HEK293T (cell line): ENCODE measurements around the gene PRDM12.

Experiments used
- CTCF ChIA-PET: fragments of 350-600 bp; formaldehyde crosslinking; extraction: SDS; loops from one replicate; lab custom pipeline; 2021; ENCODE audit warnings: antibody characterized with exemption, inconsistent platforms; lab: Yijun Ruan, JAX
- POLR2A ChIA-PET: fragments of 350-600 bp; formaldehyde crosslinking; extraction: SDS; loops from one replicate; lab custom pipeline; 2020; ENCODE audit warnings: antibody characterized with exemption, inconsistent platforms; lab: Yijun Ruan, JAX
- DNase-seq: peaks from one replicate; pipeline ENCODE4 v3.0.0; 2012; ENCODE audit warnings: mixed read lengths; ENCODE audit errors: extremely low spot score
- ARNT ChIP-seq: fragments of 450-650 bp; IDR thresholded peaks from 2 replicates; pipeline ENCODE4 v1.6.1; 2017; ENCODE audit warnings: mild to moderate bottlenecking
- BHLHE40 ChIP-seq: fragments of 450-650 bp; IDR thresholded peaks from 2 replicates; pipeline ENCODE4 v1.6.1; 2016; ENCODE audit warnings: mild to moderate bottlenecking, moderate library complexity, borderline replicate concordance
- CTBP1 ChIP-seq: fragments of 450-650 bp; IDR thresholded peaks from 2 replicates; pipeline ENCODE4 v1.6.1; 2016; ENCODE audit warnings: borderline replicate concordance
- ELF4 ChIP-seq: fragments of 450-650 bp; IDR thresholded peaks from 2 replicates; pipeline ENCODE4 v1.6.1; 2017; ENCODE audit warnings: antibody characterized with exemption
- FOXA1 ChIP-seq: fragments of 450-650 bp; IDR thresholded peaks from 2 replicates; pipeline ENCODE4 v1.6.1; 2016; ENCODE audit warnings: mild to moderate bottlenecking
- FOXK2 ChIP-seq: fragments of 450-650 bp; IDR thresholded peaks from 2 replicates; pipeline ENCODE4 v1.6.1; 2016; ENCODE audit warnings: mild to moderate bottlenecking
- FOXM1 ChIP-seq: fragments of 450-650 bp; IDR thresholded peaks from 2 replicates; pipeline ENCODE4 v1.6.1; 2017; ENCODE audit warnings: mild to moderate bottlenecking, borderline replicate concordance
- HDGF ChIP-seq: fragments of 450-650 bp; IDR thresholded peaks from 2 replicates; pipeline ENCODE4 v1.6.1; 2017; ENCODE audit warnings: antibody characterized with exemption, borderline replicate concordance
- L3MBTL2 ChIP-seq: fragments of 450-650 bp; conservative IDR thresholded peaks from 2 replicates; pipeline ENCODE4 v1.6.1; 2016; ENCODE audit warnings: mild to moderate bottlenecking
- LEF1 ChIP-seq: fragments of 450-650 bp; IDR thresholded peaks from 2 replicates; pipeline ENCODE4 v1.6.1; 2017; ENCODE audit warnings: mild to moderate bottlenecking, borderline replicate concordance
- NFRKB ChIP-seq: fragments of 450-650 bp; IDR thresholded peaks from 2 replicates; pipeline ENCODE4 v1.6.1; 2016; ENCODE audit warnings: mild to moderate bottlenecking, moderate library complexity
- PKNOX1 ChIP-seq: fragments of 450-650 bp; IDR thresholded peaks from 2 replicates; pipeline ENCODE4 v1.6.1; 2016
- SP1 ChIP-seq: fragments of 450-650 bp; IDR thresholded peaks from 2 replicates; pipeline ENCODE4 v1.6.1; 2017
- SUZ12 ChIP-seq: fragments of 450-650 bp; IDR thresholded peaks from 2 replicates; pipeline ENCODE4 v1.6.1; 2016; ENCODE audit warnings: mild to moderate bottlenecking
- TARDBP ChIP-seq: fragments of 450-650 bp; IDR thresholded peaks from 2 replicates; pipeline ENCODE4 v1.6.1; 2016
- ZNF384 ChIP-seq: fragments of 450-650 bp; IDR thresholded peaks from 2 replicates; pipeline ENCODE4 v1.6.1; 2016

The PRDM12 gene

GRCh38 chr9:130703501-130703900 lies 39.1 kb downstream of the PRDM12 start:
- CTCF ChIA-PET, result no interaction called here
- TF ChIP-seq ELF4 (no peak), ZNF384 (no peak), PKNOX1 (no peak), NFRKB (no peak)
- DNase-seq, result no peak
- POLR2A ChIA-PET, result no interaction called here

GRCh38 chr9:130707225-130707976 lies 43.0 kb downstream of the PRDM12 start:
- POLR2A ChIA-PET, result interaction anchor here (0.9 to 1.7 kb wide), 3 partner anchors 14 to 158 kb away, joined by 3 to 5 read pairs (median 4); partner anchors contain the start of gene EXOSC2
- no peak for DNase-seq

GRCh38 chr9:130710822-130711352 lies 46.5 kb downstream of the PRDM12 start:
- TF ChIP-seq ZNF384 (no peak), SUZ12 (no peak), LEF1 (no peak), PKNOX1 (no peak), CTBP1 (no peak), HDGF (no peak), SP1 (no peak), NFRKB (no peak), ELF4 (no peak), L3MBTL2 (no peak), TARDBP (no peak), BHLHE40 (no peak), FOXA1 (no peak), ARNT (no peak), FOXK2 (no peak), FOXM1 (no peak)
- POLR2A ChIA-PET, result no interaction called here
- no peak for DNase-seq
- CTCF ChIA-PET, result no interaction called here

More at GRCh38 chr9:130707225-130707976, 43.0 kb downstream of the PRDM12 start:
- CTCF ChIA-PET, result interaction anchor here (0.7 to 1.6 kb wide), 9 partner anchors 13 to 405 kb away, joined by 3 to 7 read pairs (median 3); partner anchors contain the start of gene EXOSC2
- TF ChIP-seq ZNF384, result peak; percentile 95
- TF ChIP-seq FOXA1, result no peak
- no peak for TF ChIP-seq FOXM1
- no peak for TF ChIP-seq CTBP1
- no peak for TF ChIP-seq PKNOX1

- ChIA-PET POLR2A (no interaction called here), CTCF (no interaction called here)
Measured at GRCh38 chr9:130711469-130711868, 47.1 kb downstream of the PRDM12 start.

More at GRCh38 chr9:130711469-130711868, 47.1 kb downstream of the PRDM12 start:
- TF ChIP-seq ZNF384 (no peak), TARDBP (no peak), FOXM1 (no peak), BHLHE40 (no peak), SUZ12 (no peak), FOXK2 (no peak), CTBP1 (no peak), PKNOX1 (no peak), NFRKB (no peak), L3MBTL2 (no peak), SP1 (no peak), ELF4 (no peak)
- DNase-seq, result no peak
